SK-N-SH treated with all-trans-retinoic acid at 6 μM for 48 hours (cell line): Measurements from ENCODE around the gene ME3.

Experiments
- ATAC-seq: fragments of 200-7000 bp; cut with Tn5 transposase; 3 replicates; pipeline ENCODE4 v1.9.1; 2020; ENCODE audit warnings: mild to moderate bottlenecking, moderate library complexity
- ARNTL ChIP-seq: fragments of 450-650 bp; formaldehyde crosslinking; IDR thresholded peaks from 2 replicates; pipeline ENCODE4 v1.5.0; 2020; ENCODE audit warnings: low read depth, mild to moderate bottlenecking, moderate library complexity, borderline replicate concordance
- CREB5 ChIP-seq: fragments of 250-450 bp; sonication (Bioruptor Pico); IDR thresholded peaks from 2 replicates; pipeline ENCODE4 v1.5.1; 2020; ENCODE audit warnings: low read depth, mild to moderate bottlenecking, moderate library complexity
- CSDC2 ChIP-seq: fragments of 250-450 bp; sonication (Bioruptor Pico); IDR thresholded peaks from 2 replicates; pipeline ENCODE4 v1.5.0; 2020; ENCODE audit warnings: mild to moderate bottlenecking, moderate library complexity
- ESRRG ChIP-seq: fragments of 250-450 bp; sonication (Bioruptor Pico); IDR thresholded peaks from 2 replicates; pipeline ENCODE4 v1.6.1; 2021; ENCODE audit warnings: mild to moderate bottlenecking
- ISL1 ChIP-seq: fragments of 250-450 bp; sonication (Bioruptor Pico); IDR thresholded peaks from 2 replicates; pipeline ENCODE4 v2.1.2; 2022; ENCODE audit warnings: mild to moderate bottlenecking, moderate library complexity
- OSR1 ChIP-seq: fragments of 250-450 bp; sonication (Bioruptor Pico); IDR thresholded peaks from 2 replicates; pipeline ENCODE4 v1.8.0; 2022; ENCODE audit warnings: moderate library complexity, mild to moderate bottlenecking, inconsistent platforms
- PATZ1 ChIP-seq: fragments of 250-450 bp; sonication (Bioruptor Pico); IDR thresholded peaks from 2 replicates; pipeline ENCODE4 v1.8.0; 2020; ENCODE audit warnings: mild to moderate bottlenecking, moderate library complexity, borderline replicate concordance
- POU6F1 ChIP-seq: fragments of 250-450 bp; sonication (Bioruptor Pico); IDR thresholded peaks from 2 replicates; pipeline ENCODE4 v1.8.0; 2021; ENCODE audit warnings: low read depth, mild to moderate bottlenecking, moderate library complexity, borderline replicate concordance
- PPARA ChIP-seq: fragments of 250-450 bp; sonication (Bioruptor Pico); IDR thresholded peaks from 2 replicates; pipeline ENCODE4 v1.5.0; 2020; ENCODE audit warnings: mild to moderate bottlenecking, borderline replicate concordance
- RARB ChIP-seq: fragments of 250-450 bp; sonication (Bioruptor Pico); IDR thresholded peaks from 2 replicates; pipeline ENCODE4 v1.8.0; 2021; ENCODE audit warnings: mild to moderate bottlenecking, moderate library complexity
- SNAI2 ChIP-seq: fragments of 250-450 bp; sonication (Bioruptor Pico); IDR thresholded peaks from 2 replicates; pipeline ENCODE4 v1.5.0; 2020; ENCODE audit warnings: mild to moderate bottlenecking, moderate library complexity
- TCF4 ChIP-seq: fragments of 250-450 bp; sonication (Bioruptor Pico); IDR thresholded peaks from 2 replicates; pipeline ENCODE4 v1.8.0; 2021; ENCODE audit warnings: mild to moderate bottlenecking, moderate library complexity, borderline replicate concordance
- TOX ChIP-seq: fragments of 250-450 bp; sonication (Bioruptor Pico); IDR thresholded peaks from 2 replicates; pipeline ENCODE4 v1.8.0; 2021; ENCODE audit warnings: mild to moderate bottlenecking, moderate library complexity, borderline replicate concordance
- TSHZ2 ChIP-seq: fragments of 250-450 bp; sonication (Bioruptor Pico); IDR thresholded peaks from 2 replicates; pipeline ENCODE4 v1.5.0; 2020; ENCODE audit warnings: mild to moderate bottlenecking, moderate library complexity
- ZC3H10 ChIP-seq: fragments of 250-450 bp; sonication (Bioruptor Pico); IDR thresholded peaks from 2 replicates; pipeline ENCODE4 v1.5.1; 2021; ENCODE audit warnings: mild to moderate bottlenecking, moderate library complexity
- ZFP30 ChIP-seq: fragments of 450-650 bp; formaldehyde crosslinking; IDR thresholded peaks from 2 replicates; pipeline ENCODE4 v1.5.0; 2022; ENCODE audit warnings: mild to moderate bottlenecking, moderate library complexity
- ZNF565 ChIP-seq: fragments of 450-650 bp; formaldehyde crosslinking; conservative IDR thresholded peaks from 2 replicates; pipeline ENCODE4 v1.5.0; 2020; ENCODE audit warnings: low read depth, mild to moderate bottlenecking, moderate library complexity
- ZNF70 ChIP-seq: fragments of 450-650 bp; formaldehyde crosslinking; IDR thresholded peaks from 2 replicates; pipeline ENCODE4 v1.5.0; 2020; ENCODE audit warnings: mild to moderate bottlenecking, moderate library complexity

ME3 gene

GRCh38 chr11:86488553-86488952 lies 183.9 kb downstream of the ME3 start:
- TF ChIP-seq ZC3H10 (CRISPR knock-in tag), result no peak
- TF ChIP-seq RARB (CRISPR knock-in tag), result no peak
- no peak for TF ChIP-seq CSDC2 (CRISPR knock-in tag)
- no peak for TF ChIP-seq ZFP30 (CRISPR knock-in tag)
- no peak for TF ChIP-seq TSHZ2 (CRISPR knock-in tag)
- no peak for TF ChIP-seq ESRRG (CRISPR knock-in tag)
- TF ChIP-seq OSR1 (CRISPR knock-in tag), result no peak
- TF ChIP-seq SNAI2 (CRISPR knock-in tag), result no peak
- TF ChIP-seq ZNF70 (CRISPR knock-in tag), result no peak
- no peak for TF ChIP-seq POU6F1 (CRISPR knock-in tag)
- TF ChIP-seq ISL1 (CRISPR knock-in tag), result no peak
- no peak for TF ChIP-seq TOX (CRISPR knock-in tag)
- no peak for ATAC-seq

- no peak for TF ChIP-seq ZC3H10 (CRISPR knock-in tag)
- ATAC-seq, result no peak
These were observed 184.7 kb downstream of the ME3 start for GRCh38 chr11:86487671-86488070.

GRCh38 chr11:86486261-86487030 lies 186.0 kb downstream of the ME3 start:
- TF ChIP-seq TSHZ2 (CRISPR knock-in tag) (no peak), TOX (CRISPR knock-in tag) (no peak), ARNTL (CRISPR knock-in tag) (no peak), ZNF565 (CRISPR knock-in tag) (no peak)
- no peak for ATAC-seq

- TF ChIP-seq TCF4 (CRISPR knock-in tag), result no peak
- no peak for TF ChIP-seq PPARA (CRISPR knock-in tag)
- TF ChIP-seq OSR1 (CRISPR knock-in tag), result no peak
- no peak for TF ChIP-seq ARNTL (CRISPR knock-in tag)
- no peak for TF ChIP-seq TSHZ2 (CRISPR knock-in tag)
- no peak for TF ChIP-seq ZNF565 (CRISPR knock-in tag)
- no peak for TF ChIP-seq RARB (CRISPR knock-in tag)
- TF ChIP-seq ZFP30 (CRISPR knock-in tag), result no peak
- no peak for TF ChIP-seq CREB5 (CRISPR knock-in tag)
- TF ChIP-seq SNAI2 (CRISPR knock-in tag), result no peak
- no peak for TF ChIP-seq PATZ1 (CRISPR knock-in tag)
- TF ChIP-seq ESRRG (CRISPR knock-in tag), result no peak
- no peak for TF ChIP-seq ZNF70 (CRISPR knock-in tag)
- TF ChIP-seq ZC3H10 (CRISPR knock-in tag), result no peak
These were observed 187.6 kb downstream of the ME3 start for GRCh38 chr11:86484795-86485166.

More at GRCh38 chr11:86484795-86485166, 187.6 kb downstream of the ME3 start:
- no peak; the same call in 2 of the 3 replicates for ATAC-seq
